IMR-90 (cell line): ENCODE results near the gene IQCC. TPM values are rescaled to one million over a fixed set of nuclear protein-coding genes. Genes with fewer than 3 reads are reported as not detected.

Experiments used
- ATAC-seq: fragments of 200-7000 bp; cut with Tn5 transposase; 2 replicates; pipeline ENCODE4 v1.9.1; 2020; ENCODE audit warnings: low read depth, mild to moderate bottlenecking, moderate library complexity
- BruUV-seq: library from RNA; stranded (reverse); fragments of 400-500 nt; replicated peaks from 2 replicates; lab custom pipeline; 2021; lab: Mats Ljungman, UMichigan
- CTCF ChIA-PET: fragments of 300-600 bp; formaldehyde crosslinking; extraction: SDS; loops from one replicate; lab custom pipeline; 2021; ENCODE audit warnings: antibody characterized with exemption; lab: Yijun Ruan, JAX
- POLR2A ChIA-PET: fragments of 300-600 bp; sonication (Branson Sonifier 250); formaldehyde crosslinking; loops from one replicate; lab custom pipeline; 2022; ENCODE audit warnings: antibody characterized with exemption; ENCODE audit not compliant: unreplicated experiment; lab: Charles Lee
- DNase-seq: peaks from one replicate; pipeline ENCODE4 v3.0.0; 2013
- H2AFZ ChIP-seq: replicated peaks from 2 replicates; pipeline ENCODE3; 2013; ENCODE audit warnings: low read length, mild to moderate bottlenecking; ENCODE audit not compliant: poor library complexity
- H2AK5ac ChIP-seq: 2 replicates; pipeline ENCODE4 v1.6.1; 2013; ENCODE audit warnings: low read depth, low read length, inconsistent platforms
- H2AK9ac ChIP-seq: replicated peaks from 2 replicates; pipeline ENCODE3; 2013; ENCODE audit warnings: mild to moderate bottlenecking, low read depth, low read length, moderate library complexity; ENCODE audit not compliant: poor library complexity
- H2BK120ac ChIP-seq: 2 replicates; pipeline ENCODE4 v1.6.1; 2013; ENCODE audit warnings: low read depth, low read length, inconsistent platforms
- H2BK15ac ChIP-seq: 3 replicates; pipeline ENCODE4 v1.6.1; 2013; ENCODE audit warnings: low read depth, low read length, inconsistent platforms
- H2BK20ac ChIP-seq: 2 replicates; pipeline ENCODE4 v1.6.1; 2013; ENCODE audit warnings: low read depth, mild to moderate bottlenecking, inconsistent platforms, low read length, moderate library complexity
- H2BK5ac ChIP-seq: 2 replicates; pipeline ENCODE4 v1.6.1; 2013; ENCODE audit warnings: mild to moderate bottlenecking, low read depth, low read length, inconsistent platforms; ENCODE audit not compliant: poor library complexity, severe bottlenecking
- H3K14ac ChIP-seq: replicated peaks from 2 replicates; pipeline ENCODE4 v1.6.1; 2013; ENCODE audit warnings: low read depth, low read length, inconsistent platforms
- H3K18ac ChIP-seq: 2 replicates; pipeline ENCODE4 v1.6.1; 2013; ENCODE audit warnings: low read depth, low read length, control low read depth
- H3K23ac ChIP-seq: 2 replicates; pipeline ENCODE4 v1.6.1; 2013; ENCODE audit warnings: low read depth, low read length, inconsistent platforms
- H3K27ac ChIP-seq: 2 replicates; pipeline ENCODE4 v1.5.1; 2013; ENCODE audit warnings: mild to moderate bottlenecking, control low read depth, low read length; ENCODE audit not compliant: insufficient read depth
- H3K27me3 ChIP-seq: 2 replicates; pipeline ENCODE4 v1.6.1; 2013; ENCODE audit warnings: low read length; ENCODE audit not compliant: control insufficient read depth, insufficient read depth
- H3K36me3 ChIP-seq: 2 replicates; pipeline ENCODE4 v1.6.1; 2013; ENCODE audit warnings: low read length, mixed read lengths; ENCODE audit not compliant: control insufficient read depth, insufficient read depth
- H3K4ac ChIP-seq: 2 replicates; pipeline ENCODE4 v1.6.1; 2013; ENCODE audit warnings: low read depth, low read length, inconsistent platforms
- H3K4me1 ChIP-seq: 2 replicates; pipeline ENCODE4 v1.6.1; 2013; ENCODE audit warnings: low read length, mixed read lengths; ENCODE audit not compliant: control insufficient read depth, insufficient read depth
- H3K4me2 ChIP-seq: 2 replicates; pipeline ENCODE4 v1.6.1; 2013; ENCODE audit warnings: low read depth, mild to moderate bottlenecking, control low read depth, low read length, moderate library complexity
- H3K4me3 ChIP-seq: 2 replicates; pipeline ENCODE4 v1.5.1; 2013; ENCODE audit warnings: low read depth, mild to moderate bottlenecking, control low read depth, low read length, moderate library complexity; ENCODE audit not compliant: insufficient read depth
- H3K56ac ChIP-seq: 2 replicates; pipeline ENCODE4 v1.6.1; 2013; ENCODE audit warnings: low read length, inconsistent platforms; ENCODE audit not compliant: insufficient read depth; ENCODE audit errors: extremely low read depth
- H3K79me1 ChIP-seq, 2 experiments: 2 replicates each; pipeline ENCODE4 v1.6.1; 2013; ENCODE audit warnings: low read length in 2 of 2, inconsistent platforms in 1 of 2, low read depth in 1 of 2
- H3K9ac ChIP-seq: 2 replicates; pipeline ENCODE4 v1.6.1; 2013; ENCODE audit warnings: low read depth, low read length, control low read depth
- H3K9me1 ChIP-seq: 2 replicates; pipeline ENCODE4 v1.6.1; 2013; ENCODE audit warnings: low read length, inconsistent platforms; ENCODE audit not compliant: insufficient read depth
- H3K9me3 ChIP-seq: 2 replicates; pipeline ENCODE4 v1.6.1; 2013; ENCODE audit warnings: low read length; ENCODE audit not compliant: control insufficient read depth, insufficient read depth
- H4K20me1 ChIP-seq: 2 replicates; pipeline ENCODE4 v1.6.1; 2013; ENCODE audit warnings: low read length, inconsistent platforms; ENCODE audit not compliant: insufficient read depth
- H4K5ac ChIP-seq: 2 replicates; pipeline ENCODE4 v1.6.1; 2013; ENCODE audit warnings: mild to moderate bottlenecking, low read depth, low read length, control low read depth
- H4K8ac ChIP-seq, 2 experiments: 2 replicates each; pipeline ENCODE4 v1.6.1; 2013; ENCODE audit warnings: low read depth in 2 of 2, low read length in 2 of 2, control low read depth in 1 of 2, inconsistent platforms in 1 of 2
- H4K91ac ChIP-seq: 2 replicates; pipeline ENCODE4 v1.6.1; 2013; ENCODE audit warnings: low read depth, low read length, inconsistent platforms; ENCODE audit not compliant: insufficient read depth
- CTCF ChIP-seq: conservative IDR thresholded peaks from 2 replicates; pipeline ENCODE4 v1.5.1; 2012; ENCODE audit warnings: mild to moderate bottlenecking, low read depth, low read length, improper control_type of control experiment
- NFE2L2 ChIP-seq: fragments of 150-350 bp; IDR thresholded peaks from 2 replicates; pipeline ENCODE4 v1.6.1; 2016; ENCODE audit warnings: low read depth, mild to moderate bottlenecking, low read length
- WGBS, 2 experiments: methylation state at CpG; one replicate each; pipeline versions ENCODE4 v1.1.5 to v1.1.7; 2013; ENCODE audit warnings: missing lambda C conversion rate in 2 of 2; ENCODE audit not compliant: insufficient read length in 1 of 2; ENCODE audit errors: extremely low coverage in 2 of 2; 5-methylcytosine and 5-hydroxymethylcytosine counted together
- dilution Hi-C: fragments of 300-500 bp; cut with HindIII; formaldehyde crosslinking; loops from one replicate; pipeline ENCODE4 v1.14.3; 2018; ENCODE audit warnings: low sequenced_read_pairs; ENCODE audit not compliant: unreplicated experiment
- in situ Hi-C: fragments of 300-500 bp; cut with MboI; formaldehyde crosslinking; loops from 3 replicates; pipeline ENCODE4 v1.14.3; 2019; ENCODE audit warnings: low sequenced_read_pairs, inconsistent platforms, mixed read lengths
- intact Hi-C: fragments of 100-400 bp; cut with micrococcal nuclease; formaldehyde crosslinking; loops from 2 replicates; pipeline ENCODE4 v1.10.0; 2022
- polyA plus RNA-seq, 3 experiments: library from polyadenylated mRNA; depleted of rRNA; stranded (reverse); fragments of >200 nt; gene quantifications; 2 replicates each; pipeline ENCODE4 v1.2.3, GENCODE V29; 2012; ENCODE audit warnings: low replicate concordance in 1 of 3
- total RNA-seq: library from RNA; depleted of rRNA; stranded (reverse); fragments of >200 nt; gene quantifications from 2 replicates; pipeline ENCODE4 v1.2.3, GENCODE V29; 2012

The IQCC gene
- total and polyA plus RNA-seq, 2 of the 4 experiments (the other 2 are of a cell fraction) = 1.6 to 2.2 TPM

DNA sequence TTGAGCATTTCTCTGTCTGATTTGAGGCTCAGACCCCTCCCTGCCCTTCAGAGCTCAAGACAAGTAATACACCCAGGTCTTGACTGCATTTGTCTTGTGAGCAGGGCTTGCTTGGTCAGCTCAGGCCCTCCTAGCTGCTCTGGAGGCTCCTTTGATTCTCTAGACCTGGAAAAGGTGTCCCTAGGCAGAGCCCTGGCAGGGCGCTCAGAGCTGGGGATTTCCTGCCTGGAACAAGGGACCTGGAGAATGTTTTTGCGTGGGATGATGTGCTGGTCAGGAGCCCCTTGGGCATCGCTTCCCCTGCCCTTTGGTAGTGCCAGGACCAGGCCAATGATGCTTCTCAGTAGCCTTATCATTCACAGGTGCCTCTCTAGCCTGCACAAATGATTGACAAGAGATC lies 9.9 kb upstream of the IQCC start:
- Histone ChIP-seq H3K18ac (no peak overlapping the region), H2BK120ac (no peak overlapping the region), H2BK5ac (no peak overlapping the region), H3K27me3 (no peaks in the 10 kb centered on the region), H2AFZ (no peak overlapping the region), H3K36me3 (peaks cover 75% of the 10 kb centered on the region), H2BK20ac (no peak overlapping the region), H3K14ac (no peak overlapping the region), H3K4me3 (no peak overlapping the region), H3K9ac (no peak overlapping the region), H3K4ac (no peak overlapping the region), H3K56ac (no peak overlapping the region), H3K9me3 (no peaks in the 10 kb centered on the region), H3K4me1 (peaks cover 26% of the 10 kb centered on the region), H3K27ac (no peak overlapping the region), H3K79me1 (peaks cover 17 to 68% of the 10 kb centered on the region in 2 experiments), H4K8ac (no peak overlapping the region), H2AK5ac (no peak overlapping the region), H2BK15ac (no peak overlapping the region), H2AK9ac (no peak overlapping the region), H3K4me2 (no peak overlapping the region), H4K91ac (no peak overlapping the region), H3K9me1 (peaks cover 13% of the 10 kb centered on the region; the same call in 1 of the 2 replicates), H3K23ac (no peak overlapping the region), H4K20me1 (peaks cover 23% of the 10 kb centered on the region), H4K5ac (no peak overlapping the region)
- no peak for TF ChIP-seq NFE2L2
- TF ChIP-seq CTCF = no peak
- ChIA-PET CTCF (interaction anchor here (1.8 kb wide), 1 partner anchor 20 kb away, joined by 6 read pairs; no protein-coding TSS in a partner anchor), POLR2A (no interaction called here)
- DNase-seq (no peak), ATAC-seq (no peak)
- dilution Hi-C loops = no loop called here
- BruUV-seq = no TSS peak
- 92% methylated on average over 2 of the region's 3 CpGs; no CpG with 5 or more reads in 1 of the 2 experiments for WGBS, 2 experiments
- intact Hi-C loops = no loop called here
- in situ Hi-C loops = no loop called here
